OCI-LY3 (cell line): ENCODE measurements around the gene ZNF19.
A peak's percentile ranks its signal among the peaks of the same experiment; 100 is the strongest.

Experiments used
- H2AFZ ChIP-seq: fragments of 200-600, 300-600 bp; shearing (Covaris generic); 2 replicates; pipeline ENCODE4 v1.6.0; 2014; ENCODE audit warnings: antibody characterized with exemption, low read depth, low read length
- H3K27ac ChIP-seq: fragments of 200-600, 300-600 bp; sonication (generic); 2 replicates; pipeline ENCODE4 v1.5.1; 2014; ENCODE audit warnings: mild to moderate bottlenecking, low read length, moderate library complexity, mixed read lengths
- H3K27me3 ChIP-seq: fragments of 200-600, 300-600 bp; sonication (generic); 2 replicates; pipeline ENCODE4 v1.6.1; 2014; ENCODE audit warnings: low read depth, low read length, mixed read lengths
- H3K36me3 ChIP-seq: fragments of 200-600, 300-600 bp; sonication (generic); replicated peaks from 2 replicates; pipeline ENCODE3; 2014; ENCODE audit warnings: low read depth, low read length, mixed read lengths
- H3K4me1 ChIP-seq: fragments of 300-600, 200-600 bp; sonication (generic); 2 replicates; pipeline ENCODE4 v1.6.1; 2014; ENCODE audit warnings: low read length, mixed read lengths
- H3K4me2 ChIP-seq: fragments of 200-600, 300-600 bp; sonication (generic); 2 replicates; pipeline ENCODE4 v1.6.1; 2014; ENCODE audit warnings: low read length, mixed read lengths
- H3K4me3 ChIP-seq: fragments of 300-600, 200-600 bp; sonication (generic); 2 replicates; pipeline ENCODE4 v1.5.1; 2014; ENCODE audit warnings: antibody characterized with exemption, mild to moderate bottlenecking, low read length, moderate library complexity
- H3K79me2 ChIP-seq: fragments of 300-600, 200-600 bp; shearing (Covaris generic); 2 replicates; pipeline ENCODE4 v1.6.1; 2014; ENCODE audit warnings: mild to moderate bottlenecking, low read length, mixed read lengths
- H3K9ac ChIP-seq: fragments of 300-600, 200-600 bp; shearing (Covaris generic); 2 replicates; pipeline ENCODE4 v1.6.0; 2014; ENCODE audit warnings: mild to moderate bottlenecking, low read length, moderate library complexity
- H3K9me3 ChIP-seq: fragments of 200-600, 300-600 bp; shearing (Covaris generic); 2 replicates; pipeline ENCODE4 v1.6.1; 2014; ENCODE audit warnings: low read length, mixed read lengths; ENCODE audit not compliant: insufficient read depth
- H4K20me1 ChIP-seq: fragments of 200-600, 300-600 bp; sonication (generic); 2 replicates; pipeline ENCODE4 v1.6.1; 2016; ENCODE audit warnings: low read length, mixed read lengths; ENCODE audit not compliant: insufficient read depth
- EZH2phosphoT487 ChIP-seq: fragments of 200-600 bp; shearing (Covaris generic); IDR thresholded peaks from 2 replicates; pipeline ENCODE4 v1.6.1; 2018; ENCODE audit warnings: antibody characterized with exemption, mixed run types, low read depth
- TF ChIP-seq, protein P1 (sequence below): fragments of 200-600, 300-600 bp; sonication (generic); IDR thresholded peaks from 2 replicates; pipeline ENCODE4 v1.5.1; 2014; ENCODE audit warnings: antibody characterized with exemption, low read length, low read depth

ZNF19 gene

DNA sequence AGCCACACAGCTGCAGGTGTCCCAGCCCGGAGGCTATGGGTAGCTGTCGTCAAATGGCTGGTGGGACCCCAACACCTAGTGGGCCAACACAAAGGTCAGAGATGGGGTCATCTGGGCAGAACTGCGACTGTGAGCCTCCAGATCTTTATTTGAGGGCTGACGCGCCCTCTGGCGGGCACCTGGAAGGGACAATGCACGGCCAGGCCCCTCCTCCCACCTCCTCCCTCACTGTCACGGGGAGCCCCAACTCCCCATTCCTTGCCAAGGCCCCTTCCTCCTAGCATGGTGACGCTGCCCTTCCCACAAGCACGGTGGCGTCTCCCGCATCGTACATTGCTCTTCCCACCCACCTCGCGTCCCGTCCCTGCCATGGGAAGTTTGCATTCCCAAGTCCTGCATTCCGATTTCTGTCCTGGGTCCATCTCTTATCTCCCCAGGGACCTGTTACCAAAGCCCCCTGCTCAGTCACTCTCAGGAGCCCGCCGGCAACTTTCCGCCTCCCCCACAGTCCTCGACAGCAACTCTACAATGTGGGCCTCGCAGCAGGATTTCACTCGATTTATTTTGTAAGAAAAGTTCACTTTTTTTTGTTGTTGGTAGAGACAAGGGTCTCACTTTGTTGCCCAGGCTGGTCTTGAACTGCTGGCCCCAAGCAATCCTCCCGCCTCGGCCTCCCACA is 48.3 kb downstream of the ZNF19 start:
- no peaks in the 10 kb centered on the region for H3K36me3 ChIP-seq
- H3K4me1 ChIP-seq = no peaks in the 10 kb centered on the region
- H3K9me3 ChIP-seq = no peaks in the 10 kb centered on the region
- H3K27me3 ChIP-seq = 0 out of 2 replicates have a peak, but pooled peaks cover 14% of the 10 kb centered on the region
- H2AFZ ChIP-seq = no peak overlapping the region
- H3K9ac ChIP-seq = no peak overlapping the region
- no peak overlapping the region for H3K27ac ChIP-seq
- H3K4me3 ChIP-seq = no peak overlapping the region
- TF ChIP-seq, protein P1, sequence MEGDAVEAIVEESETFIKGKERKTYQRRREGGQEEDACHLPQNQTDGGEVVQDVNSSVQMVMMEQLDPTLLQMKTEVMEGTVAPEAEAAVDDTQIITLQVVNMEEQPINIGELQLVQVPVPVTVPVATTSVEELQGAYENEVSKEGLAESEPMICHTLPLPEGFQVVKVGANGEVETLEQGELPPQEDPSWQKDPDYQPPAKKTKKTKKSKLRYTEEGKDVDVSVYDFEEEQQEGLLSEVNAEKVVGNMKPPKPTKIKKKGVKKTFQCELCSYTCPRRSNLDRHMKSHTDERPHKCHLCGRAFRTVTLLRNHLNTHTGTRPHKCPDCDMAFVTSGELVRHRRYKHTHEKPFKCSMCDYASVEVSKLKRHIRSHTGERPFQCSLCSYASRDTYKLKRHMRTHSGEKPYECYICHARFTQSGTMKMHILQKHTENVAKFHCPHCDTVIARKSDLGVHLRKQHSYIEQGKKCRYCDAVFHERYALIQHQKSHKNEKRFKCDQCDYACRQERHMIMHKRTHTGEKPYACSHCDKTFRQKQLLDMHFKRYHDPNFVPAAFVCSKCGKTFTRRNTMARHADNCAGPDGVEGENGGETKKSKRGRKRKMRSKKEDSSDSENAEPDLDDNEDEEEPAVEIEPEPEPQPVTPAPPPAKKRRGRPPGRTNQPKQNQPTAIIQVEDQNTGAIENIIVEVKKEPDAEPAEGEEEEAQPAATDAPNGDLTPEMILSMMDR = peak; percentile 56
- TF ChIP-seq EZH2phosphoT487 = no peak
- H3K4me2 ChIP-seq = no peak overlapping the region
- no peaks in the 10 kb centered on the region for H4K20me1 ChIP-seq
- H3K79me2 ChIP-seq = no peaks in the 10 kb centered on the region

DNA sequence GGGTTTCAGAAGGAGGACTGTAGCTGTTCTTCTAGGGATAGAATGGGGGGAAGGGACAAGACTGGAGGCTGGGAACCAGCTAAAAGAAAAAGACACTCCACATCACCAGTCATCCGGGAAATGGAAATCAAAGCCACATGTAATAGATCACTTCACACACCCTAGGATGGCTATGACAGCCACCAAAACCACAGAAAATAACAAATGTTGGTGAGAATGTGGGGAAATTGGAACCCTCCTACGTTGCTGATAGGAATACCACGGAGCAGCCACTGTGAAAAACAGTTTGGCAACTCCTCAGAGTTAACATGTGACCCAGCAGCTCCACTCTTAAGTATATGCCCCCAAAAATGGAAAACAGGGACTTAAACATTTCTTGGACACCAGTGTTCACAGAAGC is 49.6 kb downstream of the ZNF19 start:
- no peak overlapping the region for H3K4me3 ChIP-seq
- H3K79me2 ChIP-seq = no peaks in the 10 kb centered on the region
- no peaks in the 10 kb centered on the region for H3K36me3 ChIP-seq
- no peak for TF ChIP-seq EZH2phosphoT487
- TF ChIP-seq, protein P1 = no peak
- H3K4me1 ChIP-seq = no peaks in the 10 kb centered on the region
- no peak overlapping the region for H3K4me2 ChIP-seq
- H4K20me1 ChIP-seq = no peaks in the 10 kb centered on the region
- no peak overlapping the region for H3K27ac ChIP-seq
- H3K9me3 ChIP-seq = no peaks in the 10 kb centered on the region
- 0 out of 2 replicates have a peak, but pooled peaks cover 14% of the 10 kb centered on the region for H3K27me3 ChIP-seq
- no peak overlapping the region for H3K9ac ChIP-seq
- H2AFZ ChIP-seq = no peak overlapping the region

DNA sequence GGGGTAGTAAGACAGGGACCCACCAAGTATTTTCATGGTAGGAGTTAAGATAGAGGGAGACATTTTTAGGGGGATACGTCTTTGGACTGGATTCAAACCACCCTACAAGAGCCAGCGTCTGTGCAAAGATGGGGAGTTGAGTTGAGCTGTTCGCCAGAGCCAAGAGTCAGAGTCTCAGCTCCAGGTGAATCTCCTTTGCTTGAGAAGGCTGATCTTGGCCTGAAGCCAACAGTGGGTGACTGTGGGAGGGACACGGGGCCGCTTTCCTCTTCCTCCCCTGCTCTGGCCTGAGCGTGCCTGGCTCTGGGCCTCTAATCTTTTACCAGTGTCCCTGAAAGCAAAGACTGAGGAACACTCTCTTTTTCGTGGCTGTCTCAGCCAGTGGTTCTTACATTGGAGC is 52.7 kb downstream of the ZNF19 start:
- Histone ChIP-seq H4K20me1 (no peaks in the 10 kb centered on the region), H3K9ac (no peak overlapping the region), H3K27ac (no peak overlapping the region), H3K27me3 (0 out of 2 replicates have a peak, but pooled peaks cover 14% of the 10 kb centered on the region), H2AFZ (no peak overlapping the region), H3K9me3 (no peaks in the 10 kb centered on the region), H3K4me3 (no peak overlapping the region), H3K4me2 (no peak overlapping the region), H3K36me3 (no peaks in the 10 kb centered on the region), H3K4me1 (no peaks in the 10 kb centered on the region), H3K79me2 (no peaks in the 10 kb centered on the region)
- TF ChIP-seq, protein P1 = no peak
- TF ChIP-seq EZH2phosphoT487 = no peak

DNA sequence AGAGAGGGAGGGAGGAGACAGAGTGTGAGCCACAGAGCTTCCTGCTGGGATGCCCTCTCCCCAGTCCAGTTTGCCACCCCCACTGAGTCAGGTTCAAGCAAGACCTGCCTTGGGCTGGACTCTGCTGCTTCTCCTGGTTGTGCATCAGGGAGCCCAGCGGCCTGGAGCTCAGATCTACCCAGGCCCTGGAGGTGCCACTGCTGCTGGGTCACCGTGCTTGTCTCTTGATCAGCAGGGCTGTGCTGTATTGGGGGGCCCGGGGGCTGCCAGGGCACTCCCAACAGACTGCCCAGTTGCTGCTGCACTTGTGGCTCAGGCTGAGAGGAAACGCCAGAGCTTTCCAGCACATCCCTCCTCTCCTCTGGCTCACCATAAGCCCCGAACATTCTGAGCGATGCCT is 56.2 kb downstream of the ZNF19 start:
- no peaks in the 10 kb centered on the region for H3K79me2 ChIP-seq
- no peaks in the 10 kb centered on the region for H3K9me3 ChIP-seq

More for the DNA sequence above, 56.2 kb downstream of the ZNF19 start:
- H3K27ac ChIP-seq = no peak overlapping the region
- 0 out of 2 replicates have a peak, but pooled peaks cover 4% of the 10 kb centered on the region for H3K27me3 ChIP-seq
- no peaks in the 10 kb centered on the region for H3K4me1 ChIP-seq
- no peak overlapping the region for H2AFZ ChIP-seq
- H3K4me2 ChIP-seq = no peak overlapping the region
- H3K9ac ChIP-seq = no peak overlapping the region
- no peak overlapping the region for H3K4me3 ChIP-seq
- no peaks in the 10 kb centered on the region for H4K20me1 ChIP-seq
- no peak for TF ChIP-seq EZH2phosphoT487
- TF ChIP-seq, protein P1 = no peak
- H3K36me3 ChIP-seq = no peaks in the 10 kb centered on the region
